Parathyroid adenoma (tissue), 2 donors: ENCODE measurements around the gene PLEKHD1.

Source experiments
- H2AFZ ChIP-seq: fragments of 300-600 bp; sonication (generic); one replicate; pipeline ENCODE4 v1.7.0; 2017; ENCODE audit warnings: antibody characterized with exemption, mild to moderate bottlenecking
- H3K27ac ChIP-seq: fragments of 300-600 bp; sonication (generic); one replicate; pipeline ENCODE4 v1.7.0; 2017
- H3K27me3 ChIP-seq: fragments of 300-600 bp; sonication (generic); one replicate; pipeline ENCODE4 v1.7.0; 2017; ENCODE audit warnings: low read length; ENCODE audit not compliant: control insufficient read depth, insufficient read depth
- H3K36me3 ChIP-seq: fragments of 300-600 bp; sonication (generic); one replicate; pipeline ENCODE4 v1.7.0; 2017; ENCODE audit warnings: low read length; ENCODE audit not compliant: control insufficient read depth, insufficient read depth
- H3K4me1 ChIP-seq: fragments of 300-600 bp; sonication (generic); one replicate; pipeline ENCODE4 v1.7.0; 2017; ENCODE audit warnings: control low read depth
- H3K4me2 ChIP-seq: fragments of 300-600 bp; sonication (generic); one replicate; pipeline ENCODE4 v1.7.0; 2017; ENCODE audit warnings: low read length
- H3K4me3 ChIP-seq: fragments of 300-600 bp; sonication (generic); one replicate; pipeline ENCODE4 v1.7.0; 2017; ENCODE audit warnings: low read depth, low read length
- H3K79me2 ChIP-seq: fragments of 300-600 bp; sonication (generic); one replicate; pipeline ENCODE4 v1.7.0; 2017; ENCODE audit warnings: control low read depth
- H3K9ac ChIP-seq: fragments of 300-600 bp; sonication (generic); one replicate; pipeline ENCODE4 v1.7.0; 2017; ENCODE audit warnings: mild to moderate bottlenecking
- H3K9me3 ChIP-seq: fragments of 300-600 bp; sonication (generic); one replicate; pipeline ENCODE4 v1.7.0; 2017; ENCODE audit warnings: low read length; ENCODE audit not compliant: control insufficient read depth
- TF ChIP-seq, protein P1 (sequence below): fragments of 300-600 bp; sonication (generic); IDR thresholded peaks from one replicate; pipeline ENCODE4 v1.7.0; 2017; ENCODE audit warnings: antibody characterized with exemption, mild to moderate bottlenecking
- donor health status: primary hyperparathyroidism.

The PLEKHD1 gene

DNA sequence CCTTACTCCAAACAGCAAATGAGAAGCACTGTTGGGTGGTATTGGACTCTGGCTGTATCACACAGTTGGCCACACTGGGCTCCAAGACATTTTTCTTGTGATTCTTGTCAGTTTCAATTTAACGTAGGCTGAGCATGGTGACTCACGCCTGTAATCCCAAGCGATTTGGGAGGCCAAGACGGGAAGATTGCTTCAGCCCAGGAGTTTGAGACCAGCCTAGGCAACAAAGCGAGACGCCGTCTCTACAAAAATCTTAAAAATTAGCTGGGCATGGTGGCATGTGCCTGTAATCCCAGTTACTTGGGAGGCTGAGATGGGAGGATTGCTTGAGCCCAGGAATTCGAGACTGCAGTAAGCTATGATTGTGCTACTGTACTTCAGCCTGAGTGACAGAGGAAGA, 35.3 kb upstream of the PLEKHD1 start:
- Histone ChIP-seq H3K4me3 (no peak overlapping the region), H3K4me2 (no peak overlapping the region), H3K27me3 (no peaks in the 10 kb centered on the region), H3K4me1 (no peaks in the 10 kb centered on the region), H3K9ac (no peak overlapping the region), H2AFZ (no peak overlapping the region), H3K9me3 (no peaks in the 10 kb centered on the region), H3K36me3 (no peaks in the 10 kb centered on the region), H3K27ac (no peak overlapping the region), H3K79me2 (no peaks in the 10 kb centered on the region)
- TF ChIP-seq, protein P1, sequence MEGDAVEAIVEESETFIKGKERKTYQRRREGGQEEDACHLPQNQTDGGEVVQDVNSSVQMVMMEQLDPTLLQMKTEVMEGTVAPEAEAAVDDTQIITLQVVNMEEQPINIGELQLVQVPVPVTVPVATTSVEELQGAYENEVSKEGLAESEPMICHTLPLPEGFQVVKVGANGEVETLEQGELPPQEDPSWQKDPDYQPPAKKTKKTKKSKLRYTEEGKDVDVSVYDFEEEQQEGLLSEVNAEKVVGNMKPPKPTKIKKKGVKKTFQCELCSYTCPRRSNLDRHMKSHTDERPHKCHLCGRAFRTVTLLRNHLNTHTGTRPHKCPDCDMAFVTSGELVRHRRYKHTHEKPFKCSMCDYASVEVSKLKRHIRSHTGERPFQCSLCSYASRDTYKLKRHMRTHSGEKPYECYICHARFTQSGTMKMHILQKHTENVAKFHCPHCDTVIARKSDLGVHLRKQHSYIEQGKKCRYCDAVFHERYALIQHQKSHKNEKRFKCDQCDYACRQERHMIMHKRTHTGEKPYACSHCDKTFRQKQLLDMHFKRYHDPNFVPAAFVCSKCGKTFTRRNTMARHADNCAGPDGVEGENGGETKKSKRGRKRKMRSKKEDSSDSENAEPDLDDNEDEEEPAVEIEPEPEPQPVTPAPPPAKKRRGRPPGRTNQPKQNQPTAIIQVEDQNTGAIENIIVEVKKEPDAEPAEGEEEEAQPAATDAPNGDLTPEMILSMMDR, result no peak

- no peaks in the 10 kb centered on the region for H3K27me3 ChIP-seq
- H3K9ac ChIP-seq, result no peak overlapping the region
- no peaks in the 10 kb centered on the region for H3K4me1 ChIP-seq
- no peak overlapping the region for H2AFZ ChIP-seq
- no peaks in the 10 kb centered on the region for H3K36me3 ChIP-seq
- no peak overlapping the region for H3K4me3 ChIP-seq
- no peaks in the 10 kb centered on the region for H3K9me3 ChIP-seq
- H3K4me2 ChIP-seq, result no peak overlapping the region
- no peaks in the 10 kb centered on the region for H3K79me2 ChIP-seq
- no peak overlapping the region for H3K27ac ChIP-seq
- TF ChIP-seq, protein P1, result no peak
Observed at GRCh38 chr14:69451941-69452340, 32.6 kb upstream of the PLEKHD1 start.

GRCh38 chr14:69458350-69458749, 26.2 kb upstream of the PLEKHD1 start:
- Histone ChIP-seq H3K36me3 (no peaks in the 10 kb centered on the region), H3K79me2 (no peaks in the 10 kb centered on the region), H3K27me3 (no peaks in the 10 kb centered on the region), H3K27ac (no peak overlapping the region), H3K9ac (no peak overlapping the region), H3K4me1 (no peaks in the 10 kb centered on the region), H3K9me3 (no peaks in the 10 kb centered on the region), H2AFZ (no peak overlapping the region), H3K4me3 (no peak overlapping the region), H3K4me2 (no peak overlapping the region)
- TF ChIP-seq, protein P1, result no peak

DNA sequence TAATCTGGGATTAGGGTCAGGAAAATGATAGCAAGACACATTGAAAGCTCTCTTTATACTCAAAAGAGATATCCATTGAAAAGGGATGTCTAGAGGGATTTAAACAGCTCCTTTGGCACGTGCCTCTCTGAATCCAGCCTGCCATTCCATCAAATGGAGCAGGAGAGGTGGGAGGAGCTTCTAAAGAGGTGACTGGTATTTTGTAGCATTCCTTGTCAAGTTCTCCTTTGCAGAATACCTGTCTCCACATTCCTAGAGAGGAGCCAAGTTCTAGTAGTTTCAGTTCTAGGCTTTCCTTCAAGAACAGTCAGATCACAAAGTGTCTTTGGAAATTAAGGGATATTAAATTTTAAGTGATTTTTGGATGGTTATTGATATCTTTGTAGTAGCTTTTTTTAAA, 25.4 kb upstream of the PLEKHD1 start:
- Histone ChIP-seq H3K9ac (no peak overlapping the region), H3K79me2 (no peaks in the 10 kb centered on the region), H3K4me2 (no peak overlapping the region), H2AFZ (no peak overlapping the region), H3K27me3 (no peaks in the 10 kb centered on the region), H3K4me3 (no peak overlapping the region), H3K27ac (no peak overlapping the region), H3K4me1 (no peaks in the 10 kb centered on the region), H3K9me3 (no peaks in the 10 kb centered on the region), H3K36me3 (no peaks in the 10 kb centered on the region)
- TF ChIP-seq, protein P1, result no peak

DNA sequence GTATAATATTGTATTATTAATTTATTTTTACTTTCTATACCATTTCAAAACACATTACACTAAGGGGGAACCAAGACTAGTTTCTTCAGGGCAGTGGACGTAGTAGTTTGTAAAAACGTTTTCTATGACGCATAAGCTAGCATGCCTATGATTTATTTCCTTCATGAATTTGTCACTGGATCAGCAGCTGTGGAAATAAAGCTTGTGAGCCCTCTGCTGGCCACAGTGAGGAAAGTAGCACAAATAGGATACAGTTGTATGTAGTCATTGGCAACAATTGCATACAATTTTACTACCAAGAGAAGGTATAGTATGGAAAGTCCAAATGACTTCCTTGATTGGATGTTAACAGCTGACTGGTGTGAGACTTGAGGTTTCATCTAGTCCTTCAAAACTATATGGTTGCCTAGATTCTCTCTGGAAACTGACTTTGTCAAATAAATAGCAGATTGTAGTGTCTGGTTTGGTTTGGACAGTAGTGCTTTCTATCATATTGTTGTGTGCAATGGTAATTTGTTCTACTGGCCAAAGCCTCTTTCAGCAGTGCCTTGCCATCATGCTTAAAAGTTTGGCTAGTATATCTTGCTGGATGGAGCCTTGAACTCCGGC, 24.3 kb upstream of the PLEKHD1 start:
- Histone ChIP-seq H2AFZ (no peak overlapping the region), H3K4me1 (no peaks in the 10 kb centered on the region), H3K9ac (no peak overlapping the region), H3K4me3 (no peak overlapping the region), H3K36me3 (no peaks in the 10 kb centered on the region), H3K4me2 (no peak overlapping the region), H3K27ac (no peak overlapping the region), H3K27me3 (no peaks in the 10 kb centered on the region), H3K79me2 (no peaks in the 10 kb centered on the region), H3K9me3 (no peaks in the 10 kb centered on the region)
- TF ChIP-seq, protein P1, result peak; percentile 74
